Bone marrow (tissue), 2 donors: ENCODE results near the gene SRRM4.

Experiments used
- DNase-seq, 2 donors: peaks; one replicate each; lab custom pipeline; 2025; lab: John Stamatoyannopoulos, UW

Gene SRRM4

DNA sequence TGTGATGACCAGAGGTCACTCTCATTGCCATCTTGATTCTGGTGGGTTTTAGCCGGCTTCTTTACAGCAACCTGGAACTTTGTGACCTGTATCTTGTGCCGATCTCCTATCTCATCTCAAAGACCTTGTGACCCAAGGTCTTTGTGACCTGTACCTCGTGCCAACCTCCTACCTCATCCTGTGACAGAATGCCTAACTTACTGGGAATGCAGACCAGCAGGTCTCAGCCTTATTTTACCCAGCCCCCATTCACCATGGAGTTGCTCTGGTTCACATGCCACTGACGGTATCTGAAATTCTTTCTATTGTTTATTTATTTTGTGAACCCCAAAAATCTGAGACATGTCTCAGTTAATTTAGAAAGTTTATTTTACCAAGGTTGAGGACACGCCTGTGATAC lies 189.9 kb downstream of the SRRM4 start:
- DNase-seq: no peak

- DNase-seq: no peak
Observed at GRCh38 chr12:119171691-119172425, 190.5 kb downstream of the SRRM4 start.

DNA sequence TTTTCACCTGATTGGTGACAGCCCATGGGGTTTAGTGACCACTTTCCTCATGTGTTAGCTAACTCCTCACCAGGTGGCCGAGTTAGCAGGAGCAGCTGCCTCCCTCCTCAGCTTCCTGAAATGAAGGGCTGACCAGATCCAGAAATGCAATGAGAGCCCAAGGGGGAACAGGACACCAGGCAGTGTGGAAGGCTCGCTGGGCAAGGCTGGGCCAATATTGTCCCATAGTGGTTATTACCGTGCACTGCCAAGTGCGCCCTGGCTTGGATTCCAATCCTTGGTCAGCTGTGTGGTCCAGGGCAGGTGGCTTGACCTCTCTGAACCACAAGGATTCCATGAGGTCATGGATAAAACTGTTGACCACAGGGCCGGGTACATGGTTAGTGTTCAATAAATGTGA lies 193.7 kb downstream of the SRRM4 start:
- DNase-seq: no peak

DNA sequence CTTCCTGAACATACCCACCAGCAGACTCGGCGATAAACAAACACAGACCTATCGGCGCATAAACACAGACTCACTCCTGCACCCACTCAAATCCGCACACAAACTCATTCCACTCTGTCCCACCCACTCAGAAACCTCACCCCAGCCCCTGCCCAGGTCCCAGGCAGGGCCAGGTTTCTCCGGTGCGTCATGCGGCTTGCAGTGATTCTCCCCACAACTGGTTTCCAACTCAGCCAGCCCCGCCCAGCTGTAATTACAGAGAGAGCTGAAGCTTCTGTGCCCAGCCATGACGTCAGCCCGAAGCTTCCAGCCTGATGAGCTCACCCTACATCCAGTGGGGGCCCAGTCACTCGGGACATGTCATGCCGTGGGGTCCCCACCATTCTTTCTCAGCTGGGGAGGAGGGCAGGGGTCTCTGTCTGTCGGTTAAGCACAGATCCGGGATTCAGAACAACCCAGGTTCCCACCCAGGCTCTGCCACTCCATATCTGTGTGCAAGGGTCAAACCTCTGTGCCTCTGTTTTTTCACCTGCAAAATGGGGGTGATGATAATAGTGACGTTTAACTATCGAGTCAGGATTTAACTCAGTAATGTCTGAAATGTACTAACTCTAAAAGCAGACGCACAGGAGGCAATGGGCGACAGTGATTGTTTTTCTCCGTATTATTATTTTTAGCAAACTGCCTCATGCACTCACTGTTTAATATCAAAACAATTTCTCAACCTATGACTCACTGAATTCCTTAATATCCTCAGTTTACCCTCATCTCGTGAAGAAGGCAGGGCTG lies 195.1 kb downstream of the SRRM4 start:
- no peak for DNase-seq

DNA sequence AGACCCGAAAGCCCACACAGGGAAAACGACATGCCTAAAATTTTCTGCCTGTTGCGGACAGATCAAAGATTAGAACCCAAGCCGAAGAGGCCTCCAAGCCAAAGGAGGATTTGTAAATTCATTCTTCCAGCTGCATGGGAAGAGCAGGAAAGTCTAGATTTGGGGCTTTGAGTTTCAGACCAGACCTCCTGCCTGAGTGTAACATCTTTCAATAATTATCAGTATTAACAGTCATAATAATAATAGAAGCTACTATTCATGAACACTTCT lies 195.7 kb downstream of the SRRM4 start:
- no peak for DNase-seq

DNA sequence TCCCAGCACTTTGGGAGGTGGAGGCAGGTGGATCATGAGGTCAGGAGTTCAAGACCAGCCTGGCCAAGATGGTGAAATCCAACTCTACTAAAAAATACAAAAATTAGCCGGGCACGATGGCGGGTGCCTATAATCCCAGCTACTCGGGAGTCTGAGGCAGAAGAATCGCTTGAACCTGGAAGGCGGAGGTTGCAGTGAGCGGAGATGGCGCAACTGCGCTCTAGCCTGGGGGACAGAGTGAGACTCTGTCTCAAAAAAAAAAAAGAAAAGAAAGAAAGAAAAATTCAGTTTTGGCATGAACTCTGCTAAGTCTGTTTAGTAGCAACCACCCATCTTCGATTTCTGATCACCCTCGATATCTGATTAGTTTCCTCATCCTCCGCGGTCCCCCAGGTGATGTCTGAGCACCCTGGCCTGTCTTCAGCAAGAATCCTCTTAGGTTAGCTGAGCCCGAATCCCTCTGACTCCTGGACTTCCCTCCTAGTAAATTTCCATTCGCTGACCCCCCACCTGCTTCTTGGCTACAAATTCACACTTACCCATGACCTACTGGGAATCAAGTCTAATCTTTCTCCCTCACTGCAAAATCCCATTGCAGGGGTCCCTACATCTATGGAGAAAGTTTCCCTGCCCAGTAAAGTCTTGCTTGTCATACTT lies 196.5 kb downstream of the SRRM4 start:
- no peak for DNase-seq

- no peak for DNase-seq
Observed at GRCh38 chr12:119178544-119179334, 197.4 kb downstream of the SRRM4 start, which contains the start of gene HSPB8. Gene HSPB8, plus strand, starts transcription at chr12:119178931. Its CDS starts 382 bp downstream, at chr12:119179313.

DNA sequence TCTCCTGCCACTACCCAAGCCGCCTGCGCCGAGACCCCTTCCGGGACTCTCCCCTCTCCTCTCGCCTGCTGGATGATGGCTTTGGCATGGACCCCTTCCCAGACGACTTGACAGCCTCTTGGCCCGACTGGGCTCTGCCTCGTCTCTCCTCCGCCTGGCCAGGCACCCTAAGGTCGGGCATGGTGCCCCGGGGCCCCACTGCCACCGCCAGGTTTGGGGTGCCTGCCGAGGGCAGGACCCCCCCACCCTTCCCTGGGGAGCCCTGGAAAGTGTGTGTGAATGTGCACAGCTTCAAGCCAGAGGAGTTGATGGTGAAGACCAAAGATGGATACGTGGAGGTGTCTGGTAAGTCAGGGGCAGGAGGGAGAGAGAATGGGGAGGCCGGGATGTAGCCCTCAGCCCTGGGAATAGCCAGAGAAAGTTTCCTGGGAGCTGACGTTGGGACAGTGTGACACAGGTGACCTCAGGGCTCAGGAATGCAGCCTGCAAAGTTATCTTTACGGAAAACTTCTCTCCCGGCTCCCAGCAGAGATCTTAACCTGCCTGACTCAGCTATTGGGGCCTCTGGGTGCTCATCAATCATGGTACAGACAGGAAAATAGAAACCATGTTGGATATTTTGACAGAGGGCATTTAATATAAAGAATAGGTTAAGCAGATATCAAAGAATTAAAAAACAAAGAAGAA lies 198.1 kb downstream of the SRRM4 start:
- no peak for DNase-seq

DNA sequence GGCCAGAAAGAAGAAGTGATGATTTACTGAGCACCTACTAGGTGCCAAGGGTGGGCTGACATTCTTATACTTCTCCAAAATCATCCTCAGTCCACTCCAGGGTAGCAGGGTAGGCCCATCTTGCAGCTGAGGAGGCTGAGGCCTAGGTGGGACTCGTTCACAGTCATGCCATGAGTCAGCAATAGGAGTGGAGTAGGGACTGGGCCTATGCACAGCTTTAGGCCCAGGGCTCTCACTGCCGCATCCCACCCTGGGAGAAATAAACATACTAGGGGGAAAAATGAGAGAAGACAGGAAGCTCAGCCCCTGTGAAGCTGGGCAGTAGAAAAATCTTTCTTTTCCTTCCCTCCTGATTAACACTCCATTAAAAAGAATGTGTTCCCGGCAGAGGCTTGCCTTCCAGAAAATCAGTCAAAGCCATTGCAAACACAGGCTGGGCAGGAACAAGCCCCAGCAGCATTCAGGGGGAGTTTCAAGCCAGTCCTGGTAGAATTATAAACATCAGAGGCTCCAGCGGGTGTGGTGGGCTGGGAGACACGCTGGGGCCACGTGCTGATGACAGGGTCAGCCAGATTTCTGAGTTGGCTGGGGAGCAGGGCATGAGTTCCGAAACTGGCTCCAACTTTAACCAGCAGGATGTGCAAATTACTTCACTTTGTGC lies 199.2 kb downstream of the SRRM4 start:
- no peak for DNase-seq

GRCh38 chr12:119181202-119181601 lies 199.9 kb downstream of the SRRM4 start:
- DNase-seq: no peak

- DNase-seq: no peak
Observed at GRCh38 chr12:119181944-119182343, 200.6 kb downstream of the SRRM4 start.

DNA sequence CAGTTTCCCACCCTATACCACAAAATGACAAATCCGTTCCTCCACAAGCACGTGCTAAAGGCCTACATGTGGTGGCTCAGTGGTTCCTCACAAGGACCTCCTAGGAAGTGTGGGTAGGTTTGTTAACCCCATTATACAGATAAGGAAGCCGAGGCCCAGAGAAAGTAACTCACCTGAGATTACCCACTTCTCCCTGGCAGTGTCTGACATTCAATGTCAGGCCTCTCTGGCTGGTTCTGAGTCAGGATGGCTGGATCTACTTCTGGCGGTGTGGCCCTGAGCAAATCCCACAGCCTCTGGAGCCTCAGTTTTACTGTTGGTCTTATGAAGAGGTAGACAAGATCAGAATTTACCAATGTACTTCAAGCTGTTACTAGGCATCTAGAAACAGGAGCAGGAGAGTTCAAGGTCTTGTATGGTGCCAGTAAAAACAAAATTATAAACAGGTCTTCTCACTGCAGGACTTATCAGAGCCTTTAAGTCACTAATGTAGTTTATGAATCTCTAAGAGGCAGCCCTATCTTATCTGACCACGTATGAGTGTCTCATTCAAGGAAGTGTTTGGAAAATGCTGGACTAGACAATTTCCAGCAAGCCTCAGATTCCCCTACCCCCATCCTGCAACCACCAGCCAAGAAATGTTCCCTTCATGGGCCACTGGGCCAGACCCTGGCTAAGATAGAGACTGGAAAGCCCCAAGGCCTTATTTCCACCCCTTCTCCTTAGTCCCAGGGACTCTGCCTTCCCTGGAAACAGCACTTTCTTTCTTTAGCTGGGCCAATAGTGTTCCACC lies 201.6 kb downstream of the SRRM4 start:
- no peak for DNase-seq

- no peak for DNase-seq
Observed at GRCh38 chr12:119183942-119184695, 202.8 kb downstream of the SRRM4 start.

DNA sequence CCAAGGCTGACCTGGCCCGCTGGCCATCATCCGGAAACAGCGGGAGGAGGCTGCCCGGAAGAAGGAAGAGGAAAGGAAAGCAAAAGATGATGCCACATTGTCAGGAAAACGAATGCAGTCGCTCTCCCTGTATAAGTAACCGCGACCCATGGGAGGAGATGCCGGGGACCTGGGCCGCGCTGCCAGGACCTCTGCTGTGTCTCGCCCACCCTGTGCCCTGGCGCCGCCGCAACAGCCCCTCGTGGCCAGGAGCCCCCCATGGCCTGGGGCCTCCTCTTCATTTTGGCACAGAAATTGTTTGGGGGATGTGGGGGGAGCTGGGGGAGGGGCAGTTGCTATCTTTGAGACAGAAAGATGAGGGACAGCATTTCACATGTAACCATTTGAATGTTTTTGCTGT lies 213.9 kb downstream of the SRRM4 start:
- no peak for DNase-seq

DNA sequence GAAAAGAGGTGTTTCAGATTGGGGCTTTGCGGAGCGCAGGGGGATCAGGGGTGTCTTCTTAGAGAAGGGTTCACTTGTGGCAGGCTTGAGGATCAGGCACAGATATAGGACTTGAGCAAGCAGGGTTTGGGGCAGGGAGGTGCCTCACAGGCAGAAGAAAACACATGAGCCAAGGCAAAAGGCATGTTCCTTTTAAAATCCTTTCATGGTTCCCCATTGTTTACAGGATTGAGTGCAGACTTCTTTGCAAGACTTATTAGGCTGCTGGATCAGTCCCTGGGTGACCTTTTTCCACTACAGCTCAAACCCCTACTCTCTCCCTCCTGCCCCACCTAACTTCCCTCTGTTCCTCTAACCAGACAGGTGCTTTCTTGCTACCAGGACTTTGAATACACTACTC lies 217.1 kb downstream of the SRRM4 start:
- DNase-seq: no peak

- no peak for DNase-seq
Observed at GRCh38 chr12:119200601-119201000, 219.3 kb downstream of the SRRM4 start.

DNA sequence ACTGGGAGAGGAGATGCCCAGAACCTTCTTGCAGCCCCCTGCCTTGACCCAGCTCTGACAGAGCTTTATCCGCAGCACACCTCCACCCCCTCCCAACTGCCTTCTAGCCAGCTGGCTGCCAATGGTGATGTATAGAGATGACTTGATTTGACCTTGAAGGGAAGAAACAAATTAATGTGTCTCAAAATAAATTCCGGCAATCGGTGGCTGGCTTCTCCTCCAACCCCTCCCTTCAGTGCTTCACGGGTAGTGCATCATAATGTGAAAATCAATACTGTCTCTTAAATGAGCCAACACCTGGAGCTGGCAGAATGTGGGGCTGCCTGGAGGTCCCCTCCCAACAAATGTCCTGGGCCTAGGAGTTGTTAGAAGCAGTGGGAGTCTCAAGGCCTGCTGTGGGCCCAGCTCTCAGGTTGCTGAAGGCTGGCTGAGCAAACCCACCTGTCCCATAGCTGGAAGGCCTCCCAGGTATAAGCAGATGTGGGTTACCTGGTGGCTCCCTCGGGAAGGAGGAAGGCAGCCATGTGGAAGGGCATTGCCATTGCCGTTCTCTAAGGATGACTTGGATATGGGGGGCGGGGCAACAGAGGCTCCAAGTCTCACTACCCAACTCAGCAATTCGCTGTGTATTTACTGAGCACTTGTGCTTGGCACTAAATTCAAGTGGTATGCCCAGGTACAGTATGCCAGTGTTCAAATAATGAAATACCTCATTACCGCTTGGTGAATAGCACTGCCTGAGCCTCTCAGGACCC lies 220.6 kb downstream of the SRRM4 start:
- DNase-seq: no peak

DNA sequence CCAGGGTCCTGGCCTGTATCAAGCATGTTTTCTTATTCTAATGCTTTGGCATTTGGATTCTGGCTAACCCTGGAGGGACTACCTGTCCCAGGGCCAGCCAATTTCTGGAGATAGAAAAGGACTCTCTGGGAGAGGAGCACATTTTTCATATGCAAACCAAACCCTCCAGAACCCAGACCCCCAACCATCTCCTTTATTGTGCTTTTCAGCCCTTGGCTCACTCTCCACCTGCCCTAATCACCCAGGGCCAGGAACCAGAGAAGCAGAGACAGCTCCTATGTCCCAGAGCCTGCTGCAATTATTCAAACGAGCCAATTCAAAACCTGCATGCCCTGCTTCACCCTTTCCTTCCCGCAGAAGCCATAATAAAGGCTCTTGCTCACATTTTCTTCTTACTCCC lies 221.2 kb downstream of the SRRM4 start:
- no peak for DNase-seq

DNA sequence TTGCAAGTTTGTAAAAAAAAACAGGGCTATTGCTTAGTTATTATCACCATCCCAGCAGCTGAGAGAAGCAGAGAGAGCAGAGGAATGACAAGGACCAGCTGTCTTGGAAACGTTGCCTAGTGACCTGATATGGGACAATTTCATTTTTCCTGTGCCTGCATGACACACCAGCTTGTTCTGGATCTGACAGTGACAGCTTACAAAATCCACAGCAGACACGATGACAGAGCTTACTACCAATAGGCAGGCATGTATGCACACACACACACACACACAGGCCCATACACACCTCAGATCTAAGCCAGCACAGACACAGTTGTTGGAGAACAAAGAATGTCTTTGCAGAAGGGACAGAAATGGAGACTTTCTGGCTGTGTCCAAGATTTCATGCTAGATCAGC lies 222.8 kb downstream of the SRRM4 start:
- DNase-seq: no peak
